OCI-LY1 (cell line): ENCODE data around the gene PPP1R12A.
"Not testable (repeated sequence)": the region's sequence is repeated elsewhere in the genome, so short reads cannot be mapped to it uniquely, and the experiment has no call there.

Experiments
- EZH2 ChIP-seq: fragments of 200-600 bp; sonication (generic), shearing (Covaris generic); IDR thresholded peaks from 2 replicates; pipeline ENCODE4 v1.8.0; 2017; ENCODE audit warnings: borderline replicate concordance, mixed run types, mild to moderate bottlenecking, antibody characterized with exemption, low read length, moderate library complexity, mixed read lengths
- TF ChIP-seq, protein P1 (sequence below): fragments of 200-600 bp; sonication (generic), shearing (Covaris generic); IDR thresholded peaks from 2 replicates; pipeline ENCODE4 v1.5.1; 2017; ENCODE audit warnings: mild to moderate bottlenecking, antibody characterized with exemption, low read length, moderate library complexity, mixed read lengths

DNA sequence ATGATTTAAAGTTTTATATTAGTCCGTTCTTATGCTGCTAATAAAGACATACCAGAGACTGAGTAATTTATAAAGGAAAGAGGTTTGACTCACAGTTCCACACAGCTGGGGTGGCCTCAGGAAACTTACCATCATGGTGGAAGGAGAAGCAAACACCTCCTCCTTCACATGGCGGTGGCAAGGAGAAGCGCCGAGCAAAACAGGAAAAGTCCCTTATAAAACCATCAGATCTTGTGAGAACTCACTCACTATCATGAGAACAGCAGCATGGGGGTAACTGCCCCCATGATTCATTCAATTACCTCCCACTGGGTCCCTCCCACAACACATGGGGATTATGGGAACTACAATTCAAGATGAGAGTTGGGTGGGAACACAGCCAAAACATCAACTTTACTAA lies 56.4 kb downstream of the PPP1R12A start:
- TF ChIP-seq, protein P1, sequence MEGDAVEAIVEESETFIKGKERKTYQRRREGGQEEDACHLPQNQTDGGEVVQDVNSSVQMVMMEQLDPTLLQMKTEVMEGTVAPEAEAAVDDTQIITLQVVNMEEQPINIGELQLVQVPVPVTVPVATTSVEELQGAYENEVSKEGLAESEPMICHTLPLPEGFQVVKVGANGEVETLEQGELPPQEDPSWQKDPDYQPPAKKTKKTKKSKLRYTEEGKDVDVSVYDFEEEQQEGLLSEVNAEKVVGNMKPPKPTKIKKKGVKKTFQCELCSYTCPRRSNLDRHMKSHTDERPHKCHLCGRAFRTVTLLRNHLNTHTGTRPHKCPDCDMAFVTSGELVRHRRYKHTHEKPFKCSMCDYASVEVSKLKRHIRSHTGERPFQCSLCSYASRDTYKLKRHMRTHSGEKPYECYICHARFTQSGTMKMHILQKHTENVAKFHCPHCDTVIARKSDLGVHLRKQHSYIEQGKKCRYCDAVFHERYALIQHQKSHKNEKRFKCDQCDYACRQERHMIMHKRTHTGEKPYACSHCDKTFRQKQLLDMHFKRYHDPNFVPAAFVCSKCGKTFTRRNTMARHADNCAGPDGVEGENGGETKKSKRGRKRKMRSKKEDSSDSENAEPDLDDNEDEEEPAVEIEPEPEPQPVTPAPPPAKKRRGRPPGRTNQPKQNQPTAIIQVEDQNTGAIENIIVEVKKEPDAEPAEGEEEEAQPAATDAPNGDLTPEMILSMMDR: not testable (repeated sequence)
- not testable (repeated sequence) for TF ChIP-seq EZH2
